GM12878 (cell line): ENCODE data around the gene CTSW. TPM values are rescaled to one million over a fixed set of nuclear protein-coding genes. Genes with fewer than 3 reads are reported as not detected.

Source experiments
- ATAC-seq: fragments of 200-7000 bp; cut with Tn5 transposase; 3 replicates; pipeline ENCODE4 v1.9.1; 2020; ENCODE audit warnings: mild to moderate bottlenecking, moderate library complexity
- BruUV-seq: library from RNA; stranded (reverse); fragments of 400-500 nt; replicated peaks from 2 replicates; lab custom pipeline; 2021; lab: Mats Ljungman, UMichigan
- CTCF ChIA-PET: fragments of 300-600 bp; sonication (Branson Sonifier 250); formaldehyde crosslinking; extraction: SDS; loops from one replicate; lab custom pipeline; 2021; ENCODE audit warnings: inconsistent platforms; lab: Yijun Ruan, JAX
- POLR2A ChIA-PET: fragments of 350-600 bp; formaldehyde crosslinking; extraction: SDS; loops from one replicate; lab custom pipeline; 2021; ENCODE audit warnings: inconsistent platforms; lab: Charles Lee
- RAD21 ChIA-PET: fragments of 300-600 bp; sonication (Branson Sonifier 250); formaldehyde crosslinking; loops from one replicate; lab custom pipeline; 2023; ENCODE audit warnings: antibody characterized with exemption; ENCODE audit not compliant: unreplicated experiment; lab: Charles Lee
- SMC1A ChIA-PET: fragments of 300-600 bp; sonication (Branson Sonifier 250); formaldehyde crosslinking; loops from one replicate; lab custom pipeline; 2023; ENCODE audit not compliant: unreplicated experiment, uncharacterized antibody; lab: Charles Lee
- DNase-seq: peaks from one replicate; pipeline ENCODE4 v3.0.0-alpha.2; 2011; ENCODE audit warnings: low read depth, low spot score
- FAIRE-seq: peaks from 3 replicates; lab custom pipeline; 2011; peaks lifted over from hg19 to GRCh38; lab: Jason Lieb, UNC
- H2AFZ ChIP-seq: 2 replicates; pipeline ENCODE4 v1.6.0; 2011; ENCODE audit warnings: low read depth, low read length, control low read depth; ENCODE audit not compliant: control insufficient read depth
- H3K27ac ChIP-seq: 2 replicates; pipeline ENCODE4 v1.5.1; 2011; ENCODE audit warnings: control low read depth; ENCODE audit not compliant: control insufficient read depth, insufficient read depth
- H3K27me3 ChIP-seq, 2 experiments: replicated peaks in 1 of 2; 2 replicates each; pipeline versions ENCODE4 v1.6.0 to v1.6.1; 2011; ENCODE audit warnings: low read length in 1 of 2; ENCODE audit not compliant: control insufficient read depth in 2 of 2, insufficient read depth in 2 of 2
- H3K36me3 ChIP-seq, 2 experiments: 2 replicates each; pipeline ENCODE4 v1.5.1; 2011; ENCODE audit warnings: low read length in 1 of 2; ENCODE audit not compliant: control insufficient read depth in 2 of 2, insufficient read depth in 2 of 2
- H3K4me1 ChIP-seq: 2 replicates; pipeline ENCODE4 v1.6.1; 2011; ENCODE audit warnings: mild to moderate bottlenecking, low read length, moderate library complexity, mixed read lengths; ENCODE audit not compliant: control insufficient read depth, insufficient read depth
- H3K4me2 ChIP-seq: 2 replicates; pipeline ENCODE4 v1.6.0; 2011; ENCODE audit warnings: control low read depth; ENCODE audit not compliant: control insufficient read depth, insufficient read depth
- H3K4me3 ChIP-seq: fragments of 200-600 bp; sonication (generic); 2 replicates; pipeline ENCODE4 v1.5.1; 2016
- H3K79me2 ChIP-seq: 2 replicates; pipeline ENCODE4 v1.6.0; 2011; ENCODE audit warnings: low read length; ENCODE audit not compliant: control insufficient read depth, insufficient read depth
- H3K9ac ChIP-seq: 2 replicates; pipeline ENCODE4 v1.8.0; 2011; ENCODE audit warnings: low read length, control low read depth, mixed read lengths; ENCODE audit not compliant: control insufficient read depth, insufficient read depth
- H3K9me3 ChIP-seq: replicated peaks from 3 replicates; pipeline ENCODE4 v1.5.1; 2011; ENCODE audit warnings: mild to moderate bottlenecking, low read length; ENCODE audit not compliant: control insufficient read depth, insufficient read depth
- H4K20me1 ChIP-seq: 2 replicates; pipeline ENCODE4 v1.6.0; 2011; ENCODE audit not compliant: control insufficient read depth, insufficient read depth
- CHD4 ChIP-seq: fragments of 200-600 bp; sonication (generic); IDR thresholded peaks from 2 replicates; pipeline ENCODE4 v1.6.1; 2016; ENCODE audit warnings: mild to moderate bottlenecking
- EP300 ChIP-seq, 2 experiments: fragments of 150-350 bp in 1 of 2; IDR thresholded peaks; 2 replicates each; pipeline ENCODE4 v1.6.1; 2011 to 2012; ENCODE audit warnings: low read depth in 2 of 2, low read length in 2 of 2, borderline replicate concordance in 1 of 2, improper control_type of control experiment in 1 of 2, inconsistent platforms in 1 of 2; ENCODE audit not compliant: control insufficient read depth in 1 of 2
- IKZF1 ChIP-seq: fragments of 450-650 bp; conservative IDR thresholded peaks from 2 replicates; pipeline ENCODE4 v1.6.1; 2017; ENCODE audit warnings: antibody characterized with exemption, mild to moderate bottlenecking
- NFIC ChIP-seq: IDR thresholded peaks from 2 replicates; pipeline ENCODE4 v1.6.1; 2012; ENCODE audit warnings: low read depth, mild to moderate bottlenecking, inconsistent platforms, low read length, moderate library complexity
- RAD51 ChIP-seq: fragments of 450-650 bp; IDR thresholded peaks from 2 replicates; pipeline ENCODE4 v1.6.1; 2016; ENCODE audit warnings: moderate library complexity, mild to moderate bottlenecking, inconsistent platforms
- TARDBP ChIP-seq: IDR thresholded peaks from 2 replicates; pipeline ENCODE4 v1.6.1; 2016; ENCODE audit warnings: borderline replicate concordance
- WGBS: methylation state at CpG from one replicate; pipeline ENCODE4 v1.1.6; 2016; ENCODE audit warnings: low lambda C conversion rate; ENCODE audit not compliant: insufficient replicate concordance, insufficient coverage; ENCODE audit errors: missing lambda C conversion rate; 5-methylcytosine and 5-hydroxymethylcytosine counted together
- in situ Hi-C: fragments of 300-500 bp; cut with MboI; formaldehyde crosslinking; loops from 9 replicates; pipeline ENCODE4 v1.14.3; 2018; ENCODE audit warnings: mixed read lengths
- intact Hi-C: fragments of 100-400 bp; cut with micrococcal nuclease; formaldehyde crosslinking; loops from one replicate; pipeline ENCODE4 v1.14.2; 2022; ENCODE audit not compliant: unreplicated experiment
- polyA plus RNA-seq, 11 experiments: library from polyadenylated mRNA; depleted of rRNA in 4 of 11; unstranded in 6 of 11; stranded (reverse) in 5 of 11; fragments of >200 nt; fragmentation: Nextera tagmentation in 4 of 11; fragmentation: Illumina TruSeq in 1 of 11; extraction: Ambion mirVana in 4 of 11; extraction: Trizol in 1 of 11; gene quantifications; 1 replicate in 1 of 11; 2 replicates in 10 of 11; pipeline versions ENCODE4 v1.2.1 to v1.2.3, GENCODE V29; 2011 to 2016; ENCODE audit warnings: inconsistent platforms in 2 of 11, missing spikeins in 2 of 11, low read depth in 1 of 11
- total RNA-seq, 4 experiments: library from RNA; depleted of rRNA in 3 of 4; stranded (reverse); fragments of >200 nt in 3 of 4; fragmentation: Illumina TruSeq in 1 of 4; extraction: Trizol in 1 of 4; gene quantifications; 2 replicates each; pipeline versions ENCODE4 v1.2.1 to v1.2.3, GENCODE V29; 2013 to 2021

The CTSW gene
- total and polyA plus RNA-seq, 10 of the 15 experiments (the other 5 are each of a cell fraction or from before 2014, with no cell fraction given) = 0.53 to 12.0 (median 1.7) TPM

GRCh38 chr11:65896034-65896999, 16.7 kb downstream of the CTSW start (continued):
- TF ChIP-seq NFIC (no peak), TARDBP (no peak)

GRCh38 chr11:65897020-65897471, 17.4 kb downstream of the CTSW start:
- FAIRE-seq = no peak
- 76% methylated on average over 4 of the region's 4 CpGs for WGBS
- no peaks in the 10 kb centered on the region for H4K20me1 ChIP-seq

More at GRCh38 chr11:65897020-65897471, 17.4 kb downstream of the CTSW start:
- ChIA-PET RAD21 (no interaction called here), SMC1A (interaction anchor here (1.1 to 1.7 kb wide), 2 partner anchors 9 to 31 kb away, joined by 3 to 6 read pairs; no protein-coding TSS in a partner anchor), CTCF (interaction anchor here (1.1 to 6.5 kb wide), 6 partner anchors 7 to 185 kb away, joined by 3 to 67 read pairs (median 8); partner anchors contain the start of genes CCDC85B, FIBP and KAT5), POLR2A (interaction anchor here (0.6 to 3.6 kb wide), 6 partner anchors 8 to 259 kb away, joined by 3 to 62 read pairs (median 4); partner anchors contain the start of genes CCDC85B, FIBP and SIPA1)
- H2AFZ ChIP-seq = no peak overlapping the region
- no peak for DNase-seq
- BruUV-seq = no TSS peak
- peaks cover 31% of the 10 kb centered on the region for H3K79me2 ChIP-seq
- TF ChIP-seq CHD4 (no peak), RAD51 (no peak), IKZF1 (no peak), EP300 (IDR thresholded peaks at IDR 0.05; ENCODE audit: borderline replicate concordance in 1 of 2, control insufficient read depth in 1 of 2, low read depth in 2 of 2, low read length in 2 of 2) (no peak)
- no peaks in the 10 kb centered on the region for H3K36me3 ChIP-seq
- H3K4me3 ChIP-seq = no peak overlapping the region
- no peaks in the 10 kb centered on the region for H3K9me3 ChIP-seq
- ATAC-seq = no peak
- no peak overlapping the region for H3K9ac ChIP-seq
- peaks cover 20% of the 10 kb centered on the region for H3K4me1 ChIP-seq
- H3K27ac ChIP-seq = no peak overlapping the region
- intact Hi-C loops (loop anchor here (10.0 kb wide), 1 partner anchor 238 kb away; no protein-coding TSS in a partner anchor), in situ Hi-C loops (no loop called here)
- no peaks in the 10 kb centered on the region for H3K27me3 ChIP-seq
- H3K4me2 ChIP-seq = no peak overlapping the region
